GM12878 (cell line): ENCODE measurements around the gene C1orf35.

Experiments
- CHD1 ChIP-seq: IDR thresholded peaks from 2 replicates; pipeline ENCODE4 v1.6.1; 2012; ENCODE audit warnings: low read depth, low read length, improper control_type of control experiment
- CREB1 ChIP-seq: IDR thresholded peaks from 2 replicates; pipeline ENCODE4 v1.6.1; 2012; ENCODE audit warnings: low read depth, mild to moderate bottlenecking, inconsistent platforms
- EZH2 ChIP-seq: IDR thresholded peaks from 2 replicates; pipeline ENCODE4 v1.6.1; 2012; ENCODE audit warnings: low read depth, mild to moderate bottlenecking, control low read depth, inconsistent platforms, low read length, borderline replicate concordance; ENCODE audit not compliant: control insufficient read depth
- SREBF1 ChIP-seq: IDR thresholded peaks from 2 replicates; pipeline ENCODE4 v1.6.1; 2012; ENCODE audit warnings: mild to moderate bottlenecking, low read length
- TF ChIP-seq, protein P1 (sequence below), 3 experiments: IDR thresholded peaks in 2 of 3; conservative IDR thresholded peaks in 1 of 3; 2 replicates each; pipeline ENCODE4 v1.5.1; 2011; ENCODE audit warnings: low read depth in 3 of 3, low read length in 3 of 3, mild to moderate bottlenecking in 3 of 3, control low read depth in 2 of 3, moderate library complexity in 2 of 3, inconsistent platforms in 1 of 3, mixed read lengths in 1 of 3; ENCODE audit not compliant: control insufficient read depth in 2 of 3, insufficient read depth in 1 of 3; ENCODE audit errors: extremely low read depth in 1 of 3

- TF ChIP-seq EZH2, result no peak
- TF ChIP-seq, protein P1, sequence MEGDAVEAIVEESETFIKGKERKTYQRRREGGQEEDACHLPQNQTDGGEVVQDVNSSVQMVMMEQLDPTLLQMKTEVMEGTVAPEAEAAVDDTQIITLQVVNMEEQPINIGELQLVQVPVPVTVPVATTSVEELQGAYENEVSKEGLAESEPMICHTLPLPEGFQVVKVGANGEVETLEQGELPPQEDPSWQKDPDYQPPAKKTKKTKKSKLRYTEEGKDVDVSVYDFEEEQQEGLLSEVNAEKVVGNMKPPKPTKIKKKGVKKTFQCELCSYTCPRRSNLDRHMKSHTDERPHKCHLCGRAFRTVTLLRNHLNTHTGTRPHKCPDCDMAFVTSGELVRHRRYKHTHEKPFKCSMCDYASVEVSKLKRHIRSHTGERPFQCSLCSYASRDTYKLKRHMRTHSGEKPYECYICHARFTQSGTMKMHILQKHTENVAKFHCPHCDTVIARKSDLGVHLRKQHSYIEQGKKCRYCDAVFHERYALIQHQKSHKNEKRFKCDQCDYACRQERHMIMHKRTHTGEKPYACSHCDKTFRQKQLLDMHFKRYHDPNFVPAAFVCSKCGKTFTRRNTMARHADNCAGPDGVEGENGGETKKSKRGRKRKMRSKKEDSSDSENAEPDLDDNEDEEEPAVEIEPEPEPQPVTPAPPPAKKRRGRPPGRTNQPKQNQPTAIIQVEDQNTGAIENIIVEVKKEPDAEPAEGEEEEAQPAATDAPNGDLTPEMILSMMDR (IDR thresholded peaks at IDR 0.05 in 2 of 3, conservative IDR thresholded peaks at IDR 0.05 in 1 of 3; ENCODE audit: control insufficient read depth in 2 of 3, extremely low read depth in 1 of 3, insufficient read depth in 1 of 3, low read depth in 3 of 3, low read length in 3 of 3), result no peak
- no peak for TF ChIP-seq SREBF1
- TF ChIP-seq CHD1, result no peak
- TF ChIP-seq CREB1, result no peak
Measured at GRCh38 chr1:228140724-228141225, 37.6 kb upstream of the C1orf35 start.
